RPMI8226 (cell line): ENCODE data around the gene DENND5B.
"Not testable (repeated sequence)": the region's sequence is repeated elsewhere in the genome, so short reads cannot be mapped to it uniquely, and the experiment has no call there.

Experiments used
- DNase-seq: peaks from one replicate; pipeline ENCODE4 v3.0.0-alpha.2; 2015

The DENND5B gene

GRCh38 chr12:31444736-31445135, 146.2 kb downstream of the DENND5B start:
- no peak for DNase-seq

- DNase-seq, result no peak
Observed at GRCh38 chr12:31440586-31440985, 150.3 kb downstream of the DENND5B start.

GRCh38 chr12:31440134-31440533, 150.8 kb downstream of the DENND5B start:
- DNase-seq, result no peak

- no peak for DNase-seq
Observed at GRCh38 chr12:31431721-31432240, 159.2 kb downstream of the DENND5B start.

DNA sequence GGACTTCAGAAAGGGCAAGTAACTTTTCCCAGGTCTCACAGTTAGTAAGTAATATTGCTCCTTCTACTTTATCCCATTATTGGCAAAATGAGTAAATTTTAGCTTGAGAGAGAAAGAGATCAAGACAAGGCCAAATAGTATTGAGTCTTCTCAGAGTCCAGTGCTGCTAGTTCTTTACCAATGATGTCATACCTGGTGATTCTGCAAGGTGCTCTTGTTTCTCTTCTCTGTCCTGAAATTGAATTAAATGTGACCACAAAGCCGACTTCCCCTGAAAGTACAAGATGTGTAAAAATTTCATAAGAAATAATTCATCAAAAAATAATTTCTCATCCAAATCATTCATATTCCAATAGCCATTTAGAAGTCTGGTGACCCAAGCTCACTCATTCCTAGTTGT, 167.5 kb downstream of the DENND5B start:
- DNase-seq, result no peak

DNA sequence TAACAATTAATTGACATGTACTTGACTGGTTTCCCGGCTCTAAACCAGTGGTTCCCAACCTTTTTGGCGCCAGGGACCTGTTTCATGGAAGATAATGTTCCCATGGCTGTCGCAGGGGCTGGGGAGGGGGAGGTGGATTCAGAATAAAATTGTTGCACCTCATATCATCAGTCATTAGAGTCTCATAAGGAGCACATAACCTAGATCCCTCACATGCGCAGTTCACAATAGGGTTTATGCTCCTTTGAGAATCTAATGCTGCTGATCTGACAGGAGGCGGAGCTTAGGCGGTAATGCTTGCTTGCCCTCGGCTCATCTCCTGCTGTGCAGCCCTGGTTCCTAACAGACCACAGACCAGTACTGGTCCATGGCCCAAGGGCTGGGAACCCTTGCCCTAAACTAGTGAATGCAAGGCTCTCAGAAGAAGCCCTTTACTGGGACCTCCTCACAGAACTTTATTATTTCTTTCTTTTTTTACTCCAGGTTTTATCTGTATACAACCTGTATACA, 178.6 kb downstream of the DENND5B start:
- no peak for DNase-seq

DNA sequence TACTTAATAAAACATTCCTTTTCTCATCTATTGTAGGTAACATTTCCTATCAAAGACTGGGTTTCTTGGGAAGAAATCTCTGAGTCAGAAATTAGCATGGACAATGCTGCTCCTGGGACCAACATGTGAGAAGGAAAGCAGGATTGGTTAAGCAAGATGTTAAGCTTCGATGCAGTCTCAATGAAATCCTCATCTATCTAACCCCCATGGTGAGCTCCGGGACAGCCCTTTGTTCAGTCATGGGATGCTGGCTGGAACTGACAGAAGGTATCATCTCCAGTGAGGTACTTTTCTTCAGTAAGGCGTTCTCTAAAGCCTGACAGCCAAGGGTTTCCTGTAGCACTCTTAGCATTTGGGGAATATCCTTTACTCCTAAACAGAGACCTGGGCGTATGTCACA, 182.2 kb downstream of the DENND5B start:
- DNase-seq, result no peak

DNA sequence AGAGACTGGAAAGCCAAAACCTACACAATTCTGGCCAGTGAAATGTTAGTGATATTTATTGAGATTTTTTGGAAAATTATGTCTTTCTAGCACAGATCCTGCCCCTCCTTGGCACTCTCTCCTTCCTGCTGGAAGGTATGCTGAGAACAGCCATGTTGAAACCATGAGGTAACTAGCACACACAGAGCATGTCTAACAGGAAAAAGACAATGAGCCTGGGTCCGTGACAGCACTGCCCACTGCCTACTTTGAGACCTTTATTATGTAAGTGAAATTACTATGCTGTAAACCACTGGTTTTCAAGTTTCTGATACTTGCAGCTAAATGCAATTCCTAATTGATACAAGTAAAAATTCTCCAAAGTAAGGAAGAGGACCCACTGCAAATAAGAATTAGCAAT, 183.4 kb downstream of the DENND5B start:
- DNase-seq, result no peak

GRCh38 chr12:31406345-31406744, 184.6 kb downstream of the DENND5B start:
- DNase-seq, result peak; percentile 70

DNA sequence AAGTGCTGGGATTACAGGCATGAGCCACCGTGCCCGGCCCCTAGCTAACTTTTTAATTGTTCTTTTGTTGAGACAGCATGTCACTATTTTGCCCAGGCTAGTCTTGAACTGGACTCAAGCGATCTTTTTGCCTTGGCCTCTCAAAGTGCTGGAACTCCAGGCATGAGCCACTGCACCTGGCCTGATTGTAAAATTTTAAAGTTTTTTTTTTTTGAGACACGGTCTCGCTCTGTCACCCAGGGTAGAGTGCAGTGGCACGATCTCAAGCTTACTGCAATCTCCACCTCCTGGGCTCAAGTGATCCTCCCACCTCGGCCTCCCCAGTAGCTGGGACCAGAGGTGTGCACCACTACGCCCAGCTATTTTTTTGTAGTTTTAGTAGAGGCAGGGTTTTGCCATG, 185.9 kb downstream of the DENND5B start:
- no peak for DNase-seq

GRCh38 chr12:31403099-31403607, 187.8 kb downstream of the DENND5B start:
- DNase-seq, result peak; percentile 88

DNA sequence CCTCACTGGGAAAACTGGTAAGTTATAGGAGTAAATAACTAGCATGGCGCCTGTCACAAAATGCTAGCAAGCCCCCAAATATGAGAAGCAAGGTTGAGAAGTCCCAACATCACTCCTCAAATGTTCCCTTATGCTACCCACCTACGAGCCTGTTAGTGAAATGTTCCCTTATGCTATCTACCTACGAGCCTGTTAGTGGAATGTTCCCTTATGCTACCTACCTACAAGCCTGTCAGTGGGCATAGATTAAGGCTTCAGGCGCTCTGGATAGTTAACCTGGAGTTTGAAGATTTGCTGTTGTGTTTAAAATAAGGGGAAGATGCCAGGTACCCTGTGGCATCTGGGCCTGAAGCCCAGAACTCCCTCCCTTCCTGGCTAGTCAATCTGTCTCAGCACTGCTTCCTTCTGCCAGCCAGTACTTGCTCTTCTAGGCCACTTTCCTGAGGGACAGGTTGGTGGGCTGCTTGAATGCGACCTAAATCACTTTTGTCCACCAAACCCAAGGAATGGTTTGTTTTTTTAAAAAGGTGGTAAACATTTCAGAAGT, 197.9 kb downstream of the DENND5B start:
- DNase-seq, result no peak

GRCh38 chr12:31390991-31391390, 199.9 kb downstream of the DENND5B start:
- DNase-seq, result no peak

DNA sequence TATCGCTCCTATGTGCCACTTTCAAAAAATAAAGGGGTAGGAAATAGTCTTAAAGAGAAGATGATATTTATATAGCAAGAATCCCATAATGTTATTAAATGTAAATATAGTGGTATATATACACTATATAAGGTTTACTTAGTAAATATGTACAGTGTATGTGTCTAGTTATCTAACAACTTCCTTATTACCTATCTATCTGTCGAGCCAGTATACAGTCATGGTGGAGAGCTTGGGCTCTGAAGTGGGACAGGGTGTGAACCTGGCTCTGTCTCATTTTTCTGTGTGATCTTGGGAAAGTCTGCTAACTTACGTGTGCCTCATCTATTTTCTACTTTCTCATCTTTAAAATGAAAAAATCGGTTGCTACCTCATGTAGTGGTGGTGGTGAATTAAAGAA, 202.2 kb downstream of the DENND5B start:
- no peak for DNase-seq

GRCh38 chr12:31387466-31387865, 203.5 kb downstream of the DENND5B start:
- DNase-seq, result no peak

- no peak for DNase-seq
Observed at GRCh38 chr12:31387011-31387410, 203.9 kb downstream of the DENND5B start.

DNA sequence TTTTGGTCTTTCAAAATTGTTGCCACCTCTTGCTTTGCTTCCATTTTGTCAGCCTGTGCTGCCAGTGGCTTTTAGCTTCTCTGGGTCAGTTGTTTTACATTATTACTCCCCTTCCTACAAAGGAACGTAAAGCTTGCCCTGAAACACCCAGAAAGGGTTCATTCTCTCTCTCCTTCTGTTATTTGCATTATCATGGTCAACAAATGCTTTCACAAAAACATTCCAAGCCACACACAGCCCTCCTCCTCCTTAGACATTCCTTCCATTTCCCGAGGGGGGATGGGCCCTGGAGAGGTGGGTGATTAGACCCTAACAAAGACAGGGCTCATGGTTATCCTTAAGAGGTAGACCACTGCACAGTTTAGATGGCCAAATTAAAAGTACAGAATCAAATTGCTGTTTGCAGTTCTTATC, 204.6 kb downstream of the DENND5B start:
- DNase-seq, result no peak

DNA sequence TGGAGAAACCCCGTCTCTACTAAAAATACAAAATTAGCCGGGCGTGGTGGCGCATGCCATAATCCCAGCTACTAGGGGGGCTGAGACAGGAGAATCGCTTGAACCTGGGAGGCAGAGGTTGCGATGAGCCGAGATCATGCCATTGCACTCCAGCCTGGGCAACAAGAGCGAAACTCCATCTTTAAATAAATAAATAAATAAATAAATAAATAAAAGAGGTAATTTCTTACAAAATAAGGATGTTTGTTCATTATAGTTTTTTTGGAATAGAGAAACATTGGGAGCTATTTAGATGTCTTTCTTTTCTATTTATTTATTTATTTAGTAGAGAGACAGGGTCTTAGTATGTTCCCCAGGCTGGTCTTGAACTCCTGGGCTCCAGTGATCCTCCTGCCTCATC, 213.7 kb downstream of the DENND5B start:
- DNase-seq, result not testable (repeated sequence)

GRCh38 chr12:31375422-31375821, 215.5 kb downstream of the DENND5B start:
- not testable (repeated sequence) for DNase-seq

- DNase-seq, result no peak
Observed at GRCh38 chr12:31371256-31371620, 219.7 kb downstream of the DENND5B start.

GRCh38 chr12:31370531-31371255, 220.2 kb downstream of the DENND5B start:
- DNase-seq, result no peak

GRCh38 chr12:31369712-31370521, 221.0 kb downstream of the DENND5B start:
- no peak for DNase-seq

DNA sequence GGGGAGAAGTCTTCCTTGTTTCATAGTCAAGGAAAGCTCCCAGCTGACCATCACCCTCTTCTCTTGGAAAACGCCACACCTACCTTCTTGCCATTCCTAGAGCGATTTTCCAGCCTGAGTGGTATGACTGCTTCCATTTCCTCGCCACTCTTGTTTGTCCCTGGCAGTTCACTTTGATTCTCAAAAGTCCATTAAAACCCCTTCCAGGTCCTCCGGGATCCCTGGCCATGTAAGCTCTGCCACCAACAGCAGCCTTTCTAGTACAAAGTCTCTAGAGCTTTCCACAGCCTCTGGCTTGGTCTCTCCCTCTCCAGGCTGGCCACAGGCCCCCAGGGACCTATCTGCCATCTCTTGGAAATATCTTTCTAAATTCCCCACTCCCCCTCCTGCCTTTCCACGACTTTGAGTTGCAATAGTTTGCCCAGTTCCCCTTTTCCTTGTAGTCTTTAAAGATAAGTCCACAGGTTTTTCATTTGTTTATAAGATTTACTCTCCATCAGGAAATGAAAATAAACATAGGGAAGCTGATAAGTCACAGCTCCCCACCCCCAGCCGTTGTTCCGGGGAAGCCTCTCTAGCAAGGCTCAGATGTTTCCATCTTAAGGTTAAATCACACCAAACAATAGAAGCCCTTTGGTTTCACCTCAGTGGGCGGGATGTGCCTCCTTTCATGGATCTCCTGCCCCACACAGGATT, 222.1 kb downstream of the DENND5B start:
- no peak for DNase-seq
